ENCODE data around the gene SACM1L.

- TF ChIP-seq CBFB (CRISPR knock-in tag; IDR thresholded peaks at IDR 0.05; ENCODE audit: low read depth) (no peak), KAT7 (CRISPR knock-in tag; IDR thresholded peaks at IDR 0.05; ENCODE audit: borderline replicate concordance) (no peak), MAX (CRISPR knock-in tag; IDR thresholded peaks at IDR 0.05) (no peak), CTCF (IDR thresholded peaks at IDR 0.05) (no peak), ATF2 (CRISPR knock-in tag; IDR thresholded peaks at IDR 0.05; ENCODE audit: borderline replicate concordance, low read depth) (no peak), HMGA2 (CRISPR knock-in tag; IDR thresholded peaks at IDR 0.05) (no peak), ATF3 (CRISPR knock-in tag; conservative IDR thresholded peaks at IDR 0.05) (no peak), NFATC4 (CRISPR knock-in tag; IDR thresholded peaks at IDR 0.05) (no peak), NFYB (CRISPR knock-in tag; conservative IDR thresholded peaks at IDR 0.05; ENCODE audit: low read depth) (no peak), ZNF425 (CRISPR knock-in tag; conservative IDR thresholded peaks at IDR 0.05) (no peak), NR2C2 (CRISPR knock-in tag; IDR thresholded peaks at IDR 0.05) (no peak), ZBTB43 (CRISPR knock-in tag; IDR thresholded peaks at IDR 0.05) (no peak), JUN (CRISPR knock-in tag; IDR thresholded peaks at IDR 0.05) (no peak), STAT6 (CRISPR knock-in tag; conservative IDR thresholded peaks at IDR 0.05; ENCODE audit: low read depth) (no peak)
Measured at GRCh38 chr3:45705839-45706808, 16.9 kb downstream of the SACM1L start.
